Stimulated activated effector memory CD8-positive, alpha-beta T cell treated with anti-CD3 and anti-CD28 coated beads, Interleukin-12 subunit alpha, Interleukin-12 subunit beta, amount 100 ng/mL, for 72 hours (primary cell): ENCODE measurements around the gene ULK4.
"Not testable (repeated sequence)": the region's sequence is repeated elsewhere in the genome, so short reads cannot be mapped to it uniquely, and the experiment has no call there.

ENCODE experiments used
- ATAC-seq: fragments of 150-1000 bp; cut with Tn5 transposase; 2 replicates; pipeline ENCODE4 v1.10.0; 2021
- DNase-seq, 2 donors: peaks; one replicate each; pipeline ENCODE4 v3.0.0; 2021 to 2022; ENCODE audit warnings: low spot score in 2 of 2
- H3K27ac Mint-ChIP-seq: one replicate; pipeline ENCODE4 v1.8.0; 2022; ENCODE audit warnings: mild to moderate bottlenecking, mixed read lengths
- H3K36me3 Mint-ChIP-seq: one replicate; pipeline ENCODE4 v1.8.0; 2022; ENCODE audit warnings: mild to moderate bottlenecking, mixed read lengths
- H3K4me1 Mint-ChIP-seq: one replicate; pipeline ENCODE4 v1.8.0; 2022; ENCODE audit warnings: mixed read lengths
- H3K4me3 Mint-ChIP-seq: one replicate; pipeline ENCODE4 v1.8.0; 2022; ENCODE audit warnings: mild to moderate bottlenecking, mixed read lengths
- H3K9me3 Mint-ChIP-seq: one replicate; pipeline ENCODE4 v1.8.0; 2022; ENCODE audit warnings: mixed read lengths

The ULK4 gene

GRCh38 chr3:41647730-41648129 lies 314.2 kb downstream of the ULK4 start:
- H3K9me3 Mint-ChIP-seq, ATAC-seq, H3K4me3 Mint-ChIP-seq: not testable (repeated sequence)

GRCh38 chr3:41640076-41640475 lies 321.8 kb downstream of the ULK4 start:
- ATAC-seq: no peak
- Mint-ChIP-seq H3K36me3 (no peaks in the 10 kb centered on the region), H3K27ac (no peak overlapping the region), H3K9me3 (peaks cover 5% of the 10 kb centered on the region), H3K4me3 (no peak overlapping the region), H3K4me1 (no peaks in the 10 kb centered on the region)
- no peak for DNase-seq

More at GRCh38 chr3:41647730-41648129, 314.2 kb downstream of the ULK4 start:
- not testable (repeated sequence) for H3K4me1 Mint-ChIP-seq, H3K36me3 Mint-ChIP-seq, DNase-seq, H3K27ac Mint-ChIP-seq

GRCh38 chr3:41638381-41638780 lies 323.5 kb downstream of the ULK4 start:
- Mint-ChIP-seq H3K4me1 (no peaks in the 10 kb centered on the region), H3K9me3 (peaks cover 3% of the 10 kb centered on the region), H3K36me3 (no peaks in the 10 kb centered on the region), H3K27ac (no peak overlapping the region), H3K4me3 (no peak overlapping the region)
- ATAC-seq (no peak), DNase-seq (no peak)

- Mint-ChIP-seq H3K36me3 (no peaks in the 10 kb centered on the region), H3K4me3 (no peak overlapping the region), H3K4me1 (no peaks in the 10 kb centered on the region), H3K9me3 (no peaks in the 10 kb centered on the region), H3K27ac (no peak overlapping the region)
- no peak for ATAC-seq
- no peak for DNase-seq
Measured at GRCh38 chr3:41632700-41633099, 329.2 kb downstream of the ULK4 start.

- Mint-ChIP-seq H3K36me3 (no peaks in the 10 kb centered on the region), H3K9me3 (no peaks in the 10 kb centered on the region), H3K4me1 (no peaks in the 10 kb centered on the region), H3K4me3 (no peak overlapping the region), H3K27ac (no peak overlapping the region)
- no peak for ATAC-seq
- DNase-seq: no peak
Measured at GRCh38 chr3:41630708-41631107, 331.2 kb downstream of the ULK4 start.

- H3K4me1 Mint-ChIP-seq: no peaks in the 10 kb centered on the region
- no peaks in the 10 kb centered on the region for H3K9me3 Mint-ChIP-seq
- no peak overlapping the region for H3K4me3 Mint-ChIP-seq
- ATAC-seq (no peak), DNase-seq (no peak)
- H3K36me3 Mint-ChIP-seq: no peaks in the 10 kb centered on the region
- no peak overlapping the region for H3K27ac Mint-ChIP-seq
Measured at GRCh38 chr3:41629986-41630385, 331.9 kb downstream of the ULK4 start.

GRCh38 chr3:41629072-41629471 lies 332.8 kb downstream of the ULK4 start:
- ATAC-seq (no peak), DNase-seq (no peak)
- Mint-ChIP-seq H3K4me3 (no peak overlapping the region), H3K9me3 (no peaks in the 10 kb centered on the region), H3K4me1 (no peaks in the 10 kb centered on the region), H3K27ac (no peak overlapping the region), H3K36me3 (no peaks in the 10 kb centered on the region)

GRCh38 chr3:41627477-41628087 lies 334.3 kb downstream of the ULK4 start:
- no peak overlapping the region for H3K27ac Mint-ChIP-seq
- no peak overlapping the region for H3K4me3 Mint-ChIP-seq
- H3K4me1 Mint-ChIP-seq: no peaks in the 10 kb centered on the region
- H3K9me3 Mint-ChIP-seq: no peaks in the 10 kb centered on the region
- ATAC-seq (no peak), DNase-seq (no peak)
- no peaks in the 10 kb centered on the region for H3K36me3 Mint-ChIP-seq

GRCh38 chr3:41612853-41613252 lies 349.1 kb downstream of the ULK4 start:
- Mint-ChIP-seq H3K4me1 (peaks cover 4% of the 10 kb centered on the region), H3K36me3 (no peaks in the 10 kb centered on the region), H3K4me3 (no peak overlapping the region), H3K9me3 (no peaks in the 10 kb centered on the region), H3K27ac (no peak overlapping the region)
- ATAC-seq (no peak), DNase-seq (no peak)

GRCh38 chr3:41611008-41611407 lies 350.9 kb downstream of the ULK4 start:
- H3K4me3 Mint-ChIP-seq: no peak overlapping the region
- no peak for DNase-seq
- H3K9me3 Mint-ChIP-seq: no peaks in the 10 kb centered on the region
- no peak overlapping the region for H3K27ac Mint-ChIP-seq
- peaks cover 4% of the 10 kb centered on the region for H3K4me1 Mint-ChIP-seq
- no peak for ATAC-seq
- no peaks in the 10 kb centered on the region for H3K36me3 Mint-ChIP-seq

- Mint-ChIP-seq H3K27ac (no peak overlapping the region), H3K9me3 (no peaks in the 10 kb centered on the region), H3K4me3 (no peak overlapping the region), H3K36me3 (no peaks in the 10 kb centered on the region), H3K4me1 (peaks cover 4% of the 10 kb centered on the region)
- ATAC-seq: peak; percentile 87
- DNase-seq: no peak
Measured at GRCh38 chr3:41608347-41608746, 353.6 kb downstream of the ULK4 start.

GRCh38 chr3:41603807-41604206 lies 358.1 kb downstream of the ULK4 start:
- H3K9me3 Mint-ChIP-seq: no peaks in the 10 kb centered on the region
- peaks cover 4% of the 10 kb centered on the region for H3K4me1 Mint-ChIP-seq
- no peaks in the 10 kb centered on the region for H3K36me3 Mint-ChIP-seq
- H3K27ac Mint-ChIP-seq: no peak overlapping the region
- ATAC-seq (no peak), DNase-seq (no peak)
- H3K4me3 Mint-ChIP-seq: no peak overlapping the region

- H3K36me3 Mint-ChIP-seq: no peaks in the 10 kb centered on the region
- no peak overlapping the region for H3K4me3 Mint-ChIP-seq
- H3K9me3 Mint-ChIP-seq: no peaks in the 10 kb centered on the region
- no peaks in the 10 kb centered on the region for H3K4me1 Mint-ChIP-seq
- no peak for ATAC-seq
- no peak for DNase-seq
- peak overlapping the region; percentile 7 for H3K27ac Mint-ChIP-seq
Measured at GRCh38 chr3:41602121-41602520, 359.8 kb downstream of the ULK4 start.

- peak overlapping the region; percentile 7 for H3K27ac Mint-ChIP-seq
- peak; percentile 32 for ATAC-seq
- no peak overlapping the region for H3K4me3 Mint-ChIP-seq
- H3K9me3 Mint-ChIP-seq: no peaks in the 10 kb centered on the region
- DNase-seq: no peak
- no peaks in the 10 kb centered on the region for H3K4me1 Mint-ChIP-seq
- H3K36me3 Mint-ChIP-seq: no peaks in the 10 kb centered on the region
Measured at GRCh38 chr3:41601404-41601987, 360.4 kb downstream of the ULK4 start.

- H3K4me3 Mint-ChIP-seq: no peak overlapping the region
- no peak overlapping the region for H3K27ac Mint-ChIP-seq
- ATAC-seq (no peak), DNase-seq (no peak)
- no peaks in the 10 kb centered on the region for H3K36me3 Mint-ChIP-seq
- peaks cover 3% of the 10 kb centered on the region for H3K4me1 Mint-ChIP-seq
- no peaks in the 10 kb centered on the region for H3K9me3 Mint-ChIP-seq
Measured at GRCh38 chr3:41600616-41601015, 361.3 kb downstream of the ULK4 start.

GRCh38 chr3:41599127-41599484 lies 362.8 kb downstream of the ULK4 start:
- H3K27ac Mint-ChIP-seq: no peak overlapping the region
- no peak for ATAC-seq
- DNase-seq: no peak
- H3K9me3 Mint-ChIP-seq: no peaks in the 10 kb centered on the region
- peaks cover 7% of the 10 kb centered on the region for H3K4me1 Mint-ChIP-seq
- H3K4me3 Mint-ChIP-seq: no peak overlapping the region
- H3K36me3 Mint-ChIP-seq: no peaks in the 10 kb centered on the region
